Subcutaneous adipose tissue (tissue), 4 donors: ENCODE results near the gene NUBP2. TPM values are rescaled to one million over a fixed set of nuclear protein-coding genes. Genes with fewer than 3 reads are reported as not detected.

Experiments used
- total RNA-seq, 4 donors: library from RNA; depleted of rRNA; stranded (reverse); fragments of >200 nt; gene quantifications; one replicate each; pipeline ENCODE4 v1.1.0, GENCODE V29; 2016
- TF ChIP-seq, protein P1 (sequence below): fragments of 450-650 bp; IDR thresholded peaks from one replicate; pipeline ENCODE4 v1.5.1; 2016; ENCODE audit warnings: low read depth, mild to moderate bottlenecking, control low read depth, antibody characterized with exemption, moderate library complexity

Gene NUBP2
- total RNA-seq, 4 donors from 2014 or later, result 17.0 to 77.2 (median 49.7) TPM

DNA sequence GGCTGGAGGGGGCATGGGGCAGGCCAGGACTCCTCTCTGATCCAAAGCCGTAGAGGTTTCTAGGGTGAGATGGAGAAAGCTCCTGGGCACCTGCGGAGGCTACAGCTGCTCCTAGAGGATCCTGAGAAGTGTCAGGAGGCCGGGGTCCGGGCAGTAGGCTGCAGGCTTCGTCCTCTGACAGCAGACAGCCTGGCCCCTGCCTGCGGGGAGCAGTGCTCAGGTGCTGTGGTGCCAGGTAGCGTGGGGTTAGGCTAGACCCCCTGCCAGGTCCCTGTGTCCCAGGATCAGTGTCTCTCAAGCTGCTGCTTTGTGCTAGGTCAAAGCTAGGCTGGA is 8.3 kb upstream of the NUBP2 start:
- TF ChIP-seq, protein P1, sequence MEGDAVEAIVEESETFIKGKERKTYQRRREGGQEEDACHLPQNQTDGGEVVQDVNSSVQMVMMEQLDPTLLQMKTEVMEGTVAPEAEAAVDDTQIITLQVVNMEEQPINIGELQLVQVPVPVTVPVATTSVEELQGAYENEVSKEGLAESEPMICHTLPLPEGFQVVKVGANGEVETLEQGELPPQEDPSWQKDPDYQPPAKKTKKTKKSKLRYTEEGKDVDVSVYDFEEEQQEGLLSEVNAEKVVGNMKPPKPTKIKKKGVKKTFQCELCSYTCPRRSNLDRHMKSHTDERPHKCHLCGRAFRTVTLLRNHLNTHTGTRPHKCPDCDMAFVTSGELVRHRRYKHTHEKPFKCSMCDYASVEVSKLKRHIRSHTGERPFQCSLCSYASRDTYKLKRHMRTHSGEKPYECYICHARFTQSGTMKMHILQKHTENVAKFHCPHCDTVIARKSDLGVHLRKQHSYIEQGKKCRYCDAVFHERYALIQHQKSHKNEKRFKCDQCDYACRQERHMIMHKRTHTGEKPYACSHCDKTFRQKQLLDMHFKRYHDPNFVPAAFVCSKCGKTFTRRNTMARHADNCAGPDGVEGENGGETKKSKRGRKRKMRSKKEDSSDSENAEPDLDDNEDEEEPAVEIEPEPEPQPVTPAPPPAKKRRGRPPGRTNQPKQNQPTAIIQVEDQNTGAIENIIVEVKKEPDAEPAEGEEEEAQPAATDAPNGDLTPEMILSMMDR, result no peak

DNA sequence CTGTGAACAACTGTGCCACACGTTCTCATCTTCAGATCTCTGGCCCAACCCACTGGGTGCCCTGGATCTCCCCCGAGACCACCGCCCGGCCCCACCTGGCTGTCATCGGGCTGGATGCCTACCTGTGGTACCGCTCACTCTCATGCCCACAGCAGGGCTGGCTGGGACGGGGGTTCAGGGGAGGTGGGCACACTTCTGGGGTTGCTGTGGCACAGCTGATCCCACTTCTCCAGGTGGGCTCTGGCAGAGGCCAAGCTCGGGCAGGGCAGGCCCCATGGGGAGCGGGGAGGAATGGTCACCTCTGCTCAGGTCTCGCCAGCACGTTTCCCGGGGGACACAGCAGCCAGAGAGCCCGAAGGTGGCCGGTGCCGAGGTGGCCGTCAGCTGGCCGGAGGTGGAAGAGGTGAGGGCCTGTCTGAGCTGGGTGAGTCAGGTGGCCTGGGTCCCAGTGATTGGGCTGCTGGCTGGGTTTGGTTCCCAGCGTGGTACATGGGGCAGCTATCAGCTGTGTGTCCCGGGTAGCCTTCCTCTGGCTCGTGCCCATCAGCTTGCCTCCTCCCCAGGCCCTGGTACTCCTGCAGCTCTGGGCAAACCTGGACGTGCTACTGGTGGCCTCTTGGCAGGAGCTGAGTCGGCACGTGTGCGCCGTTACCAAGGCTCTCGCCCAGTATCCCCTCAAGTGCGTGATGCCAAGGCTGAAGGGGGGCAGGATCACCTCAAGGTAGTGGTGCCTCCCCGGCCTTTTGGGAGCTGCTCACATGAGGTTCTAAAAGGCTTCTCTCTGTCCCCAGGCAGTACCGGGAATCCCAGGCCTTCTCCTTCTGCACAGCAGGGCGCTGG is 7.5 kb upstream of the NUBP2 start:
- TF ChIP-seq, protein P1, result no peak

DNA sequence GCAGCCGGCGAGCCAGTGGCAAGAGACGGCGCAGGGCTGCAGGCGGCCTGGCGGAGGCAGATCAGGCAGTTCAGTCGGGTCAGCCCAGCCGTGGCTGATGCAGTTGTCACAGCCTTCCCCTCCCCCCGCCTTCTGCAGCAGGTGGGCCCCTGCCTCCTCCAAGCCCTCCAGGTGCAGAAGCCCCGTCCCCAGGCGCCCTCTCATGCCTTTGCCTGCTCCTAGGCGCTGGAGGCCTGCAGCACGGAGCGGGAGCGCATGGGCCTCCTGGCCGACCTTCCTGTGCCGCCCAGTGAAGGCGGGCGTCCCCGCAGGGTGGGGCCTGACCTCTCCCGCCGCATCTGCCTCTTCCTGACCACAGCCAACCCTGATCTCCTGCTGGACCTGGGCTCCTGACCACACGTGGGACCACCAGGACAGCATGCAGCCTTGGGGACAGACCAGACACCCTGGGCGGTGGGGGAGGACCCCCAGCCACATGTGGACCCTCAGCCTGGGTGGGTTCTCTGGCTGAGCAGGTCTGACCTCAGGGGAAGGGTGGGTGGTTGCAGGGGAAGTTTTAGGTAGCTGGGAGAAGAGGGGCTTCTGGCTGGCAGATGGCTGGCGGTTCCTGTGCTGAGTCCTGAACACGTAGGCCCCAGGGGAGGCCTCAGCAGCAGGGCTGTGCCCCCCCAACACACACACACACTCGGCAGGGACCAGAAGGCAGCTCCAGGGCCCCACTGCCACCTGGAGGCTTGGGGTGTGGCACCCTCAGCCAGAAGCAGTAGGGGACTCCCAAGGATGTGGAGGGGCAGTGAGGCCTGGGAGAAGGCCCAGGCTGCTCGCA is 6.7 kb upstream of the NUBP2 start:
- TF ChIP-seq, protein P1, result no peak

DNA sequence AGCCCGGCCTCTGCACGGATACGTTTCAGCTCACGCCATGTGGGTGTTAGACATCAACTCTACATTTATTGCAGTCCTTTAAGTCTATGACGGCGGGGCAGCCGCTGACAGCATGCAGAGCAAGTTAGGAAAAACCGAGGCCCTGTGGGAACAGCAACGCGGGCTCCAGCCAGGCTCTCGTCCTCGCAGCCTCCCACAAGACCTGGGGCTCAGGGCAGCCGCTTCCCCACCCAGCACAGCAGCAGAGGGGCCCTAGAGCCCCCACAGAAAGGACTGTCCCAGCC is 6.1 kb upstream of the NUBP2 start:
- TF ChIP-seq, protein P1, result no peak

DNA sequence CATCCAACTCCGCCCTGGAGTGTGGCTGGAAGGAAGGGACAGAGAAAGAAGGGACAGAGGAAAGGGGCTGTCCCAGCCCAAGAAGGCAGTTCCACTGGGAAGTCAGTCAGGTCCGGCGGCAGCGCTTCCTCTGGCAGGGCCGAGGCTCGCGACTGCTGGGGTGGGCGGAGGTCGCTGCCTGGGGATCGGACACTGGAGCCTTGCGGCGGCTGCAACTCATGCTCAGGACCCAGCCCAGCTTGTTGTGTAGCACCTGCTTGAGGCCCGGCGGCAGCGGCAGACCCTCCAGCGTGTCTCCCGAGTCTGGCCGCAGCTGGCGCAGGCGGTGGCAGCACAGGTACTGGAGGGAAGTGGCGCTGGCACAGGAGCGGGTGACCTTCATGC is 5.8 kb upstream of the NUBP2 start:
- TF ChIP-seq, protein P1, result no peak

DNA sequence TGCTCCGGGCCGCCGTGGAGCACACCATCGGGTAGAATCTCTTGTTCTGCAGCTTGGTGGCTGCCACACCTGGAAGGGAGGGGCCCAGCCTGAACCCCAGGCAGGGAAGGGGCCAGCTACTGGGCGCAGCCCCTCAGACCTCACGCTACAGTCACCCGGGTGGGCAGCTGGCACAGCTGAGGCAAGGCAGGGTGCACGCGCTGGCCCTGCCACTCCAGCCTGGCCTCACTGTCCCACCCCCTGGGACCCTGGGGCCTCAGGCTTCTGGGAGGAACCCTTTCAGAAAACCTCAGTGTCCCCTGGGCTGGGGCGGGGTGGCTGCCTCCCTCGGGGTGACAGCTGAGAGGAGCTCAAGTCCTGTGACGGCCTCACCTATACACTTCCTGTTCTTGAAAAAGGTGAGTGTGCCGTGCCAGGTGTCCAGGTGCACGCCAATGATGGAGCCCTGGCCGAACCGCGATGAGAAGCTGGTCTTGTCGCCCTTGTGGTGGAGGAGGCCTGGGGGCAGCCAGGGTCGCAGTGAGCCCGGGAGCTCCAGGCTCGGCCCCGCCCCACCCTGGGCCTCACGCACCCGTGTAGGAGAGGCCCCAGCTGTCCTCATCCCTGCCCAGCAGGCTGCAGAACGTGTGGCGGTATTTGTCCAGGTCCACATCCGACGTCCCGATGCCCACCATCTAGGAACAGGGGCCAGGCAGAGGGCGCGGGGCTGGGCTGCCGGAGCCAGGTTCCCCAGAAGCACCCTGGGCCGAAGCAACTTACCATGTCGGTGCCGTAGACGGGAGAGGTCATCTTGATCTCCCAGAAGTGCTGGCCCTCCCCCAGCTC is 5.2 kb upstream of the NUBP2 start:
- TF ChIP-seq, protein P1, result no peak
